NCI-H1417 (cell line): ENCODE measurements around the gene RASGRF2.
"Not testable (repeated sequence)": the region's sequence is repeated elsewhere in the genome, so short reads cannot be mapped to it uniquely, and the experiment has no call there.

Experiments used
- DNase-seq, 3 experiments: peaks; one replicate each; lab custom pipeline; 2025; lab: John Stamatoyannopoulos, UW

RASGRF2 gene

GRCh38 chr5:81069990-81070389 lies 109.8 kb downstream of the RASGRF2 start:
- DNase-seq, result no peak

GRCh38 chr5:81070571-81071255 lies 110.5 kb downstream of the RASGRF2 start:
- no peak for DNase-seq

GRCh38 chr5:81075041-81075440 lies 114.9 kb downstream of the RASGRF2 start:
- no peak for DNase-seq

GRCh38 chr5:81077105-81077504 lies 116.9 kb downstream of the RASGRF2 start:
- DNase-seq, result no peak

GRCh38 chr5:81078930-81079329 lies 118.8 kb downstream of the RASGRF2 start:
- no peak for DNase-seq

GRCh38 chr5:81080809-81081460 lies 120.8 kb downstream of the RASGRF2 start:
- no peak for DNase-seq

GRCh38 chr5:81081461-81081835 lies 121.3 kb downstream of the RASGRF2 start:
- no peak for DNase-seq

- no peak for DNase-seq
Measured at GRCh38 chr5:81086881-81087281, 126.7 kb downstream of the RASGRF2 start.

- no peak for DNase-seq
Measured at GRCh38 chr5:81091199-81091598, 131.0 kb downstream of the RASGRF2 start.

GRCh38 chr5:81093536-81094196 lies 133.5 kb downstream of the RASGRF2 start:
- DNase-seq, result no peak

GRCh38 chr5:81095835-81096234 lies 135.7 kb downstream of the RASGRF2 start:
- DNase-seq, result no peak

GRCh38 chr5:81097713-81098112 lies 137.6 kb downstream of the RASGRF2 start:
- no peak for DNase-seq

GRCh38 chr5:81105261-81105877 lies 145.2 kb downstream of the RASGRF2 start:
- DNase-seq, result no peak

- no peak for DNase-seq
Measured at GRCh38 chr5:81115261-81115660, 155.1 kb downstream of the RASGRF2 start.

- DNase-seq, result no peak
Measured at GRCh38 chr5:81117566-81117965, 157.4 kb downstream of the RASGRF2 start.

GRCh38 chr5:81121273-81121672 lies 161.1 kb downstream of the RASGRF2 start:
- no peak for DNase-seq

- DNase-seq, result no peak
Measured at GRCh38 chr5:81121836-81122630, 161.9 kb downstream of the RASGRF2 start.

- not testable (repeated sequence) for DNase-seq
Measured at GRCh38 chr5:81124689-81125088, 164.5 kb downstream of the RASGRF2 start.

GRCh38 chr5:81125959-81126358 lies 165.8 kb downstream of the RASGRF2 start:
- DNase-seq, result peak in 1 of 3 experiments; percentile 4

- no peak for DNase-seq
Measured at GRCh38 chr5:81128416-81128815, 168.3 kb downstream of the RASGRF2 start.

GRCh38 chr5:81132381-81132780 lies 172.2 kb downstream of the RASGRF2 start:
- no peak for DNase-seq

- DNase-seq, result no peak
Measured at GRCh38 chr5:81134066-81134465, 173.9 kb downstream of the RASGRF2 start.
